Left lung (tissue), 10 donors: ENCODE measurements around the gene CNNM4. TPM values are rescaled to one million over a fixed set of nuclear protein-coding genes. Genes with fewer than 3 reads are reported as not detected.
A peak's percentile ranks its signal among the peaks of the same experiment; 100 is the strongest.

Source experiments
- ATAC-seq: fragments of 200-7000 bp; cut with Tn5 transposase; one replicate; pipeline ENCODE4 v1.9.1; 2020; ENCODE audit warnings: moderate library complexity
- DNase-seq, 4 donors: peaks; one replicate each; pipeline ENCODE4 v3.0.0-alpha.2; 2013 to 2020
- H3K27ac ChIP-seq, 2 donors: fragments of 200-600 bp; sonication (generic) in 1 of 2; one replicate each; pipeline versions ENCODE4 v1.5.0 to v1.8.0; 2020 to 2021
- H3K27me3 ChIP-seq, 2 donors: fragments of 200-600 bp; sonication (generic) in 1 of 2; one replicate each; pipeline versions ENCODE4 v1.5.0 to v1.8.0; 2020 to 2021
- H3K36me3 ChIP-seq, 2 donors: fragments of 200-600 bp; sonication (generic) in 1 of 2; one replicate each; pipeline versions ENCODE4 v1.5.0 to v1.8.0; 2020 to 2021
- H3K4me1 ChIP-seq, 2 donors: fragments of 200-600 bp; one replicate each; pipeline ENCODE4 v1.8.0; 2021
- H3K4me3 ChIP-seq, 2 donors: fragments of 200-600 bp; sonication (generic) in 1 of 2; one replicate each; pipeline versions ENCODE4 v1.5.0 to v1.8.0; 2020 to 2021; ENCODE audit warnings: mild to moderate bottlenecking in 1 of 2
- H3K9me3 ChIP-seq, 2 donors: fragments of 200-600 bp; sonication (generic) in 1 of 2; one replicate each; pipeline versions ENCODE4 v1.5.0 to v1.8.0; 2020 to 2021
- CTCF ChIP-seq, 2 donors: fragments of 200-600 bp; sonication (generic) in 1 of 2; IDR thresholded peaks; one replicate each; pipeline versions ENCODE4 v1.5.0 to v1.8.0; 2021; ENCODE audit warnings: antibody characterized with exemption in 2 of 2
- intact Hi-C, 2 donors: fragments of 100-400 bp; cut with DNase I; formaldehyde crosslinking; loops; one replicate each; pipeline versions ENCODE4 v1.11.2 to v1.14.2; 2022
- polyA plus RNA-seq, 6 donors: library from polyadenylated mRNA; unstranded; fragments of 120-200 nt; gene quantifications; one replicate each; pipeline ENCODE4 v1.2.1, GENCODE V29; 2013; ENCODE audit not compliant: insufficient read length in 6 of 6
- total RNA-seq, 2 donors: library from RNA; stranded (reverse); fragmentation: NEBNext Ultra II Directional; extraction: Animal tissue kit (Norgen Biotek cat#: 25700); gene quantifications; one replicate each; pipeline ENCODE4 v1.2.1, GENCODE V29; 2021
- donor health status: DM: no; HTN: yes; CAD: no.
- donor health status: DM: no; HTN: no; CAD: no.

The CNNM4 gene
- total and polyA plus RNA-seq, 8 donors = 14.1 to 22.8 (median 16.7) TPM

- DNase-seq (peak in 1 of 4 donors; percentile 76), ATAC-seq (no peak)
- H3K36me3 ChIP-seq = peaks cover 0 to 21% of the 10 kb centered on the region in 2 donors
- H3K9me3 ChIP-seq = no peaks in the 10 kb centered on the region
- peaks cover 5 to 9% of the 10 kb centered on the region in 2 donors for H3K4me1 ChIP-seq
- H3K27ac ChIP-seq = no peak overlapping the region
- H3K27me3 ChIP-seq = no peaks in the 10 kb centered on the region
- no peak overlapping the region for H3K4me3 ChIP-seq
- intact Hi-C loops = no loop called here
- TF ChIP-seq CTCF (IDR thresholded peaks at IDR 0.05) = no peak
Observed at GRCh38 chr2:96811917-96812316, 51.2 kb downstream of the CNNM4 start.

- no peak for TF ChIP-seq CTCF (IDR thresholded peaks at IDR 0.05)
- H3K9me3 ChIP-seq = no peaks in the 10 kb centered on the region
- intact Hi-C loops = no loop called here
- peaks cover 15 to 26% of the 10 kb centered on the region in 2 donors for H3K4me1 ChIP-seq
- no peak overlapping the region for H3K4me3 ChIP-seq
- no peak for ATAC-seq
- no peaks in the 10 kb centered on the region for H3K27me3 ChIP-seq
- peaks cover 0 to 19% of the 10 kb centered on the region in 2 donors for H3K36me3 ChIP-seq
- no peak overlapping the region for H3K27ac ChIP-seq
- no peak for DNase-seq
Observed at GRCh38 chr2:96813656-96814055, 53.0 kb downstream of the CNNM4 start.

DNA sequence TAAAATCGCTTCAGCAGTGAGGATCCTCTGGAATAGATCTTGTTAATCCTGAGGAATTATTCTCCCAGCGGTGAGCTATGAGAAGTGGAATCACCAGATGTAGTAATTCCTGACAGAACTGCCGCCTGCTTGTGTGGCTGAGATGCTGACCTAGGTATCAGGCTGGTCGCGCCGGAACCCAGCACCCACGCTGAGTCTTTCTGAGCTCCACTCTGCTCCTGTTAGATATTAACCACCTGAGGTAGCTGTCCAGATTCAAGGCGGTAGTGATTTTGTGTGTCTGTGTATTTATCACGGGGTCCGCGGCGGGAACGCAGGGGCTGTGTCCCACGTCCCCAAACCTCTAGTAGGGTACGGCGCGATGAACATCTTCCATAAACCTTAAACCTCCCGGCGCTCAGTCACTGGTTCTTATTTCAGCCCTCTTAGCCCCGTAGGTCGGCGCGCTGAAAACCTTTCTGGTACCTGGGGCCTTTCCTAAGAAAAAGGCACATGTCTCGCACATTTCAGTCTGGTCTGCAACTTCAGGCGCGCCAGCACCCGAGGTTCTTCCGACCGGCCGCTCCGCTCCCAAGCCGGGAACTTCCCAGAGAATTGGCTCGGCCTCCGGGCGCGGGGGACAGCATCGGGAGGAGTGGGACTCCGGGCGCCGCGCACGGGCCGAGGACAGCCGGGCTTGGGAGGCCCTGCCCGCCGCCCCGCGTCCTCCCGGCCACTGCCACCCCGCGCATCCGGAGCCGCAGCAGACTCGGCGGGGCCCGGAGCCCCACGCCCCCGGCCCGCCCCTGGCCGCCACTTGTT lies 54.8 kb downstream of the CNNM4 start:
- DNase-seq = peak in 1 of 4 donors; percentile 64
- ATAC-seq = no peak
- Histone ChIP-seq H3K4me3 (peak overlapping the region; percentile 70 to 81), H3K9me3 (no peaks in the 10 kb centered on the region), H3K27ac (peak overlapping the region; percentile 91 to 96), H3K4me1 (peaks cover 25 to 44% of the 10 kb centered on the region in 2 donors), H3K27me3 (no peaks in the 10 kb centered on the region), H3K36me3 (peaks cover 0 to 2% of the 10 kb centered on the region in 2 donors)
- TF ChIP-seq CTCF (IDR thresholded peaks at IDR 0.05) = no peak
- intact Hi-C loops = no loop called here

GRCh38 chr2:96816127-96816835 lies 55.6 kb downstream of the CNNM4 start, which contains the start of gene CNNM3:
Gene CNNM3, plus strand, starts transcription at chr2:96816268. Its CDS starts 10 bp downstream, at chr2:96816278.
- Histone ChIP-seq H3K4me1 (peaks cover 25 to 45% of the 10 kb centered on the region in 2 donors), H3K4me3 (peak within 1 kb of the TSS; percentile 70 to 81), H3K36me3 (no peaks in the 10 kb centered on the region), H3K27ac (peak within 1 kb of the TSS; percentile 91 to 96), H3K27me3 (no peaks in the 10 kb centered on the region), H3K9me3 (no peaks in the 10 kb centered on the region)
- intact Hi-C loops = no loop called here
- DNase-seq (peak; percentile 91 to 99 (median 96)), ATAC-seq (peak; percentile 96)
- peak; percentile 55 to 81 for TF ChIP-seq CTCF (IDR thresholded peaks at IDR 0.05)
